HL-60 (cell line): ENCODE data around the gene OPRL1.

Experiments used
- DNase-seq, 2 experiments: peaks; one replicate each; pipeline ENCODE4 v3.0.0-alpha.2; 2010 to 2020; ENCODE audit warnings: low read depth in 1 of 2, low spot score in 1 of 2
- H3K27ac ChIP-seq: fragments of 250-450 bp; sonication (Bioruptor Pico); replicated peaks from 2 replicates; pipeline ENCODE4 v1.5.1; 2020; ENCODE audit warnings: mild to moderate bottlenecking, moderate library complexity
- H3K27me3 ChIP-seq: fragments of 250-450 bp; sonication (Bioruptor Pico); 2 replicates; pipeline ENCODE4 v1.5.1; 2021; ENCODE audit warnings: mild to moderate bottlenecking, moderate library complexity; ENCODE audit not compliant: insufficient read depth, poor library complexity, severe bottlenecking
- H3K4me3 ChIP-seq: replicated peaks from 2 replicates; pipeline ENCODE4 v1.5.1; 2011; ENCODE audit warnings: mild to moderate bottlenecking, control low read depth, low read length; ENCODE audit not compliant: insufficient read depth
- CTCF ChIP-seq: IDR thresholded peaks from one replicate; pipeline ENCODE4 v1.5.1; 2011; ENCODE audit warnings: low read length, control low read depth, inconsistent platforms; ENCODE audit not compliant: insufficient read depth
- GABPA ChIP-seq: IDR thresholded peaks from 2 replicates; pipeline ENCODE4 v1.6.1; 2012; ENCODE audit warnings: low read depth
- POLR2AphosphoS5 ChIP-seq: IDR thresholded peaks from 2 replicates; pipeline ENCODE4 v1.6.1; 2012; ENCODE audit warnings: low read depth
- REST ChIP-seq: IDR thresholded peaks from 2 replicates; pipeline ENCODE4 v1.6.1; 2012; ENCODE audit warnings: low read depth; ENCODE audit not compliant: insufficient replicate concordance
- SPI1 ChIP-seq: IDR thresholded peaks from 2 replicates; pipeline ENCODE4 v1.6.1; 2012; ENCODE audit warnings: low read depth, mild to moderate bottlenecking, borderline replicate concordance

Gene OPRL1

GRCh38 chr20:64098471-64099013 is 18.7 kb downstream of the OPRL1 start:
- Histone ChIP-seq H3K27ac (no peak overlapping the region), H3K4me3 (no peak overlapping the region), H3K27me3 (peaks cover 6% of the 10 kb centered on the region)
- no peak for TF ChIP-seq SPI1
- TF ChIP-seq REST, result no peak
- TF ChIP-seq CTCF, result no peak
- no peak for TF ChIP-seq GABPA
- no peak for TF ChIP-seq POLR2AphosphoS5
- DNase-seq, result no peak

- TF ChIP-seq CTCF (no peak), POLR2AphosphoS5 (no peak), SPI1 (no peak), GABPA (no peak), REST (no peak)
- Histone ChIP-seq H3K27ac (no peak overlapping the region), H3K4me3 (no peak overlapping the region), H3K27me3 (peaks cover 6% of the 10 kb centered on the region)
- DNase-seq, result no peak
Observed at GRCh38 chr20:64099086-64099786, 19.4 kb downstream of the OPRL1 start.

GRCh38 chr20:64099880-64100565 is 20.1 kb downstream of the OPRL1 start:
- H3K27me3 ChIP-seq, result peaks cover 6% of the 10 kb centered on the region
- TF ChIP-seq CTCF (no peak), POLR2AphosphoS5 (no peak), REST (no peak), SPI1 (no peak), GABPA (no peak)
- H3K27ac ChIP-seq, result no peak overlapping the region
- no peak overlapping the region for H3K4me3 ChIP-seq
- DNase-seq, result no peak
